IMR-90 (cell line): Measurements from ENCODE around the gene TANGO6. TPM values are rescaled to one million over a fixed set of nuclear protein-coding genes. Genes with fewer than 3 reads are reported as not detected.

ENCODE experiments used
- ATAC-seq: fragments of 200-7000 bp; cut with Tn5 transposase; 2 replicates; pipeline ENCODE4 v1.9.1; 2020; ENCODE audit warnings: low read depth, mild to moderate bottlenecking, moderate library complexity
- BruUV-seq: library from RNA; stranded (reverse); fragments of 400-500 nt; replicated peaks from 2 replicates; lab custom pipeline; 2021; lab: Mats Ljungman, UMichigan
- CTCF ChIA-PET: fragments of 300-600 bp; formaldehyde crosslinking; extraction: SDS; loops from one replicate; lab custom pipeline; 2021; ENCODE audit warnings: antibody characterized with exemption; lab: Yijun Ruan, JAX
- POLR2A ChIA-PET: fragments of 300-600 bp; sonication (Branson Sonifier 250); formaldehyde crosslinking; loops from one replicate; lab custom pipeline; 2022; ENCODE audit warnings: antibody characterized with exemption; ENCODE audit not compliant: unreplicated experiment; lab: Charles Lee
- DNase-seq: peaks from one replicate; pipeline ENCODE4 v3.0.0; 2013
- H2AFZ ChIP-seq: replicated peaks from 2 replicates; pipeline ENCODE3; 2013; ENCODE audit warnings: low read length, mild to moderate bottlenecking; ENCODE audit not compliant: poor library complexity
- H2AK5ac ChIP-seq: 2 replicates; pipeline ENCODE4 v1.6.1; 2013; ENCODE audit warnings: low read depth, low read length, inconsistent platforms
- H2AK9ac ChIP-seq: replicated peaks from 2 replicates; pipeline ENCODE3; 2013; ENCODE audit warnings: mild to moderate bottlenecking, low read depth, low read length, moderate library complexity; ENCODE audit not compliant: poor library complexity
- H2BK120ac ChIP-seq: 2 replicates; pipeline ENCODE4 v1.6.1; 2013; ENCODE audit warnings: low read depth, low read length, inconsistent platforms
- H2BK15ac ChIP-seq: 3 replicates; pipeline ENCODE4 v1.6.1; 2013; ENCODE audit warnings: low read depth, low read length, inconsistent platforms
- H2BK20ac ChIP-seq: 2 replicates; pipeline ENCODE4 v1.6.1; 2013; ENCODE audit warnings: low read depth, mild to moderate bottlenecking, inconsistent platforms, low read length, moderate library complexity
- H2BK5ac ChIP-seq: 2 replicates; pipeline ENCODE4 v1.6.1; 2013; ENCODE audit warnings: mild to moderate bottlenecking, low read depth, low read length, inconsistent platforms; ENCODE audit not compliant: poor library complexity, severe bottlenecking
- H3K14ac ChIP-seq: replicated peaks from 2 replicates; pipeline ENCODE4 v1.6.1; 2013; ENCODE audit warnings: low read depth, low read length, inconsistent platforms
- H3K18ac ChIP-seq: 2 replicates; pipeline ENCODE4 v1.6.1; 2013; ENCODE audit warnings: low read depth, low read length, control low read depth
- H3K23ac ChIP-seq: 2 replicates; pipeline ENCODE4 v1.6.1; 2013; ENCODE audit warnings: low read depth, low read length, inconsistent platforms
- H3K27ac ChIP-seq: 2 replicates; pipeline ENCODE4 v1.5.1; 2013; ENCODE audit warnings: mild to moderate bottlenecking, control low read depth, low read length; ENCODE audit not compliant: insufficient read depth
- H3K27me3 ChIP-seq: 2 replicates; pipeline ENCODE4 v1.6.1; 2013; ENCODE audit warnings: low read length; ENCODE audit not compliant: control insufficient read depth, insufficient read depth
- H3K36me3 ChIP-seq: 2 replicates; pipeline ENCODE4 v1.6.1; 2013; ENCODE audit warnings: low read length, mixed read lengths; ENCODE audit not compliant: control insufficient read depth, insufficient read depth
- H3K4ac ChIP-seq: 2 replicates; pipeline ENCODE4 v1.6.1; 2013; ENCODE audit warnings: low read depth, low read length, inconsistent platforms
- H3K4me1 ChIP-seq: 2 replicates; pipeline ENCODE4 v1.6.1; 2013; ENCODE audit warnings: low read length, mixed read lengths; ENCODE audit not compliant: control insufficient read depth, insufficient read depth
- H3K4me2 ChIP-seq: 2 replicates; pipeline ENCODE4 v1.6.1; 2013; ENCODE audit warnings: low read depth, mild to moderate bottlenecking, control low read depth, low read length, moderate library complexity
- H3K4me3 ChIP-seq: 2 replicates; pipeline ENCODE4 v1.5.1; 2013; ENCODE audit warnings: low read depth, mild to moderate bottlenecking, control low read depth, low read length, moderate library complexity; ENCODE audit not compliant: insufficient read depth
- H3K56ac ChIP-seq: 2 replicates; pipeline ENCODE4 v1.6.1; 2013; ENCODE audit warnings: low read length, inconsistent platforms; ENCODE audit not compliant: insufficient read depth; ENCODE audit errors: extremely low read depth
- H3K79me1 ChIP-seq, 2 experiments: 2 replicates each; pipeline ENCODE4 v1.6.1; 2013; ENCODE audit warnings: low read length in 2 of 2, inconsistent platforms in 1 of 2, low read depth in 1 of 2
- H3K9ac ChIP-seq: 2 replicates; pipeline ENCODE4 v1.6.1; 2013; ENCODE audit warnings: low read depth, low read length, control low read depth
- H3K9me1 ChIP-seq: 2 replicates; pipeline ENCODE4 v1.6.1; 2013; ENCODE audit warnings: low read length, inconsistent platforms; ENCODE audit not compliant: insufficient read depth
- H3K9me3 ChIP-seq: 2 replicates; pipeline ENCODE4 v1.6.1; 2013; ENCODE audit warnings: low read length; ENCODE audit not compliant: control insufficient read depth, insufficient read depth
- H4K20me1 ChIP-seq: 2 replicates; pipeline ENCODE4 v1.6.1; 2013; ENCODE audit warnings: low read length, inconsistent platforms; ENCODE audit not compliant: insufficient read depth
- H4K5ac ChIP-seq: 2 replicates; pipeline ENCODE4 v1.6.1; 2013; ENCODE audit warnings: mild to moderate bottlenecking, low read depth, low read length, control low read depth
- H4K8ac ChIP-seq, 2 experiments: 2 replicates each; pipeline ENCODE4 v1.6.1; 2013; ENCODE audit warnings: low read depth in 2 of 2, low read length in 2 of 2, control low read depth in 1 of 2, inconsistent platforms in 1 of 2
- H4K91ac ChIP-seq: 2 replicates; pipeline ENCODE4 v1.6.1; 2013; ENCODE audit warnings: low read depth, low read length, inconsistent platforms; ENCODE audit not compliant: insufficient read depth
- CHD1 ChIP-seq: IDR thresholded peaks from 2 replicates; pipeline ENCODE4 v1.6.1; 2012; ENCODE audit warnings: low read depth, low read length, improper control_type of control experiment
- MAZ ChIP-seq: IDR thresholded peaks from 2 replicates; pipeline ENCODE4 v1.6.1; 2012; ENCODE audit warnings: low read depth, mild to moderate bottlenecking, low read length, improper control_type of control experiment, moderate library complexity, borderline replicate concordance
- RCOR1 ChIP-seq: IDR thresholded peaks from 2 replicates; pipeline ENCODE4 v1.6.1; 2012; ENCODE audit warnings: mild to moderate bottlenecking, low read length, improper control_type of control experiment; ENCODE audit not compliant: insufficient replicate concordance
- WGBS, 2 experiments: methylation state at CpG; one replicate each; pipeline versions ENCODE4 v1.1.5 to v1.1.7; 2013; ENCODE audit warnings: missing lambda C conversion rate in 2 of 2; ENCODE audit not compliant: insufficient read length in 1 of 2; ENCODE audit errors: extremely low coverage in 2 of 2; 5-methylcytosine and 5-hydroxymethylcytosine counted together
- dilution Hi-C: fragments of 300-500 bp; cut with HindIII; formaldehyde crosslinking; loops from one replicate; pipeline ENCODE4 v1.14.3; 2018; ENCODE audit warnings: low sequenced_read_pairs; ENCODE audit not compliant: unreplicated experiment
- in situ Hi-C: fragments of 300-500 bp; cut with MboI; formaldehyde crosslinking; loops from 3 replicates; pipeline ENCODE4 v1.14.3; 2019; ENCODE audit warnings: low sequenced_read_pairs, inconsistent platforms, mixed read lengths
- intact Hi-C: fragments of 100-400 bp; cut with micrococcal nuclease; formaldehyde crosslinking; loops from 2 replicates; pipeline ENCODE4 v1.10.0; 2022
- polyA plus RNA-seq, 3 experiments: library from polyadenylated mRNA; depleted of rRNA; stranded (reverse); fragments of >200 nt; gene quantifications; 2 replicates each; pipeline ENCODE4 v1.2.3, GENCODE V29; 2012; ENCODE audit warnings: low replicate concordance in 1 of 3
- total RNA-seq: library from RNA; depleted of rRNA; stranded (reverse); fragments of >200 nt; gene quantifications from 2 replicates; pipeline ENCODE4 v1.2.3, GENCODE V29; 2012
- TF ChIP-seq, protein P1 (sequence below): fragments of 150-350 bp; IDR thresholded peaks from 2 replicates; pipeline ENCODE4 v1.6.1; 2017; ENCODE audit warnings: mild to moderate bottlenecking, antibody characterized with exemption, low read length, low read depth
- TF ChIP-seq, protein P2 (sequence below): fragments of 150-350 bp; IDR thresholded peaks from 2 replicates; pipeline ENCODE4 v1.6.1; 2016; ENCODE audit warnings: low read depth, mild to moderate bottlenecking, low read length, moderate library complexity, borderline replicate concordance

Gene TANGO6
- total and polyA plus RNA-seq, 2 of the 4 experiments (the other 2 are of a cell fraction) = 6.7 to 22.4 TPM

DNA sequence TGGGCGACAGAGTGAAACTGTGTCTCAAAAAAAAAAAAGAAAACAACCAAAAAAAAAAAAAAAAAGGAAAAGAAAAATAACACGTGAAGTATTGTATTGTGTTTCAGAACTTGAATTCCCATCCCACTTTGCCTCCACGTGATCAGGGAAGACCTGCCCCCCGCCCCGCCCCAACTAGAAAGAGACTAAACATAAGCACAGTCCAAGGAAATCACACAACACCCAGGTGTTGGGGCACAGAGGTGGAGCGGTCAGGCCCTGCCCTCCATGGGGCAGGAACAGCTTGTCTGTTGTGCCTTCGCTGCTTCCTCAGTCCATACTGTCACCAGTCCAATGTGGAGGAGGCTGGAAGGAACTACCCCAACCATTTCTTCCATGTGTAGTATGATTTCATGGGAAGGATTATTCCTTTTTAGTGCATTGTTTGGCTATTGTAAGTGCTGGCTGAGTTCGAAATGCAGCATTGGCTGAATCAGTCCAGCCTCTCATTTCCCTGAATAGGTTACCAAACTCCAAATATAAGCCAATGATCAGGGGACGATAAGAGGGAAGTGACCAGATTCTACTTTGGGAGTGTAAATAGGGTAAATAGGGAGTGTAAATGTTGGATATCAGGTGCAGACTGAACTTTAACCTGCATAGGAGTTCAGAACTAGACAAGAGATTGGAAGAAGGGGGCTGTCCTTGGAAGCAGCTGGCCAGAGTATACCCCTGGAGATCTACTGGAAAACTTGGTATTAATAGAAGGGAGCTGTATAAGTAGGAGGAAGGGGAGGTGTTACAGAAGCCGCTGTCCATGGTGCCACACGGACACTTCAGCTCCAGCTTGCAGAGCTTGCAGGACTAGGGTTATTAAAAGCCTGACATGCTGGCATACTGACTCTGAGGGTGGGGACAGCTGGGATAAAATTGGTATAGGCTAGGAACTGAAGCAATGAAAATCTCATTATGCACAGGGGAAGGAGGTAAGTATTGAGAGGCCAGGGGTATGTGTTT is 50.7 kb downstream of the TANGO6 start (continued):
- TF ChIP-seq, protein P1, sequence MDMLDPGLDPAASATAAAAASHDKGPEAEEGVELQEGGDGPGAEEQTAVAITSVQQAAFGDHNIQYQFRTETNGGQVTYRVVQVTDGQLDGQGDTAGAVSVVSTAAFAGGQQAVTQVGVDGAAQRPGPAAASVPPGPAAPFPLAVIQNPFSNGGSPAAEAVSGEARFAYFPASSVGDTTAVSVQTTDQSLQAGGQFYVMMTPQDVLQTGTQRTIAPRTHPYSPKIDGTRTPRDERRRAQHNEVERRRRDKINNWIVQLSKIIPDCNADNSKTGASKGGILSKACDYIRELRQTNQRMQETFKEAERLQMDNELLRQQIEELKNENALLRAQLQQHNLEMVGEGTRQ = no peak
- TF ChIP-seq MAZ = no peak

DNA sequence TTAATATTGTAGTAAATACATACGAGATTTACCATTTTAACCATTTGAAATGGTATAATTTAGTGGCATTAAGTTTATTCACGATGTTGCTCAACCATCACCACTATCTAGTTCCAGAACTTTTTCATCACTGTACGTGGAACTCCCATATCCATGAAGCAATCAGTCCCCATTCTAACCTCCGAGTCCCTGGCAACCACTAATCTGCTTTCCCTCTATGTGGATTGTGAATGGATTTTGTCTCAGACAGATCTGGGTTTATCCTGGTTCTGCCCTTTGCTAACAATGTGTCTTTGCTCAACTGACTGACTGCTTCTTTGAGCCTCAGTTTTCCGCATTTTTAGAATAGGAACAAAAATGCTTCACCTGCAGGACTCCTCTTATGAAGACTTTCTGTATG is 51.4 kb downstream of the TANGO6 start:
- Histone ChIP-seq H3K4me1 (no peaks in the 10 kb centered on the region), H4K8ac (no peak overlapping the region), H2BK120ac (no peak overlapping the region), H3K36me3 (peaks cover 1% of the 10 kb centered on the region; the same call in 1 of the 2 replicates), H2AK5ac (no peak overlapping the region), H2AFZ (no peak overlapping the region), H3K56ac (no peak overlapping the region), H3K9me3 (no peaks in the 10 kb centered on the region), H2BK15ac (no peak overlapping the region), H3K27me3 (no peaks in the 10 kb centered on the region), H4K5ac (no peak overlapping the region), H3K9ac (no peak overlapping the region), H3K18ac (no peak overlapping the region), H4K20me1 (no peaks in the 10 kb centered on the region), H3K27ac (no peak overlapping the region), H2BK20ac (no peak overlapping the region), H3K23ac (no peak overlapping the region), H3K9me1 (0 out of 2 replicates have a peak, but pooled peaks cover 4% of the 10 kb centered on the region), H2BK5ac (no peak overlapping the region), H2AK9ac (no peak overlapping the region), H4K91ac (no peak overlapping the region), H3K14ac (no peak overlapping the region), H3K4ac (no peak overlapping the region), H3K4me3 (no peak overlapping the region), H3K79me1 (no peaks in the 10 kb centered on the region), H3K4me2 (no peak overlapping the region)
- DNase-seq (no peak), ATAC-seq (no peak)
- whole genome bisulfite sequencing, 2 experiments = no CpG with 5 or more reads among the region's 5 CpGs
- intact Hi-C loops = no loop called here
- no TSS peak for BruUV-seq
- ChIA-PET CTCF (no interaction called here), POLR2A (no interaction called here)
- in situ Hi-C loops = no loop called here
- TF ChIP-seq, protein P2, sequence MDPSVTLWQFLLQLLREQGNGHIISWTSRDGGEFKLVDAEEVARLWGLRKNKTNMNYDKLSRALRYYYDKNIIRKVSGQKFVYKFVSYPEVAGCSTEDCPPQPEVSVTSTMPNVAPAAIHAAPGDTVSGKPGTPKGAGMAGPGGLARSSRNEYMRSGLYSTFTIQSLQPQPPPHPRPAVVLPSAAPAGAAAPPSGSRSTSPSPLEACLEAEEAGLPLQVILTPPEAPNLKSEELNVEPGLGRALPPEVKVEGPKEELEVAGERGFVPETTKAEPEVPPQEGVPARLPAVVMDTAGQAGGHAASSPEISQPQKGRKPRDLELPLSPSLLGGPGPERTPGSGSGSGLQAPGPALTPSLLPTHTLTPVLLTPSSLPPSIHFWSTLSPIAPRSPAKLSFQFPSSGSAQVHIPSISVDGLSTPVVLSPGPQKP = no peak
- TF ChIP-seq CHD1 = no peak
- TF ChIP-seq RCOR1 = no peak
- dilution Hi-C loops = no loop called here
